Ishikawa (cell line): ENCODE data around the gene SPEM1.

Experiments used
- CEBPB ChIP-seq: IDR thresholded peaks from 2 replicates; pipeline ENCODE4 v1.6.1; 2012
- CREB1 ChIP-seq: IDR thresholded peaks from 2 replicates; pipeline ENCODE4 v1.6.1; 2012; ENCODE audit warnings: low read depth
- EGR1 ChIP-seq: IDR thresholded peaks from 2 replicates; pipeline ENCODE4 v1.6.1; 2012
- EP300 ChIP-seq: IDR thresholded peaks from 2 replicates; pipeline ENCODE4 v1.6.1; 2012; ENCODE audit warnings: borderline replicate concordance
- FOXM1 ChIP-seq: IDR thresholded peaks from 2 replicates; pipeline ENCODE4 v1.6.1; 2012; ENCODE audit warnings: low read depth, borderline replicate concordance
- NFIC ChIP-seq: IDR thresholded peaks from 2 replicates; pipeline ENCODE4 v1.6.1; 2012
- RAD21 ChIP-seq: IDR thresholded peaks from 2 replicates; pipeline ENCODE4 v1.6.1; 2012; ENCODE audit warnings: low read depth
- TAF1 ChIP-seq: IDR thresholded peaks from 2 replicates; pipeline ENCODE4 v1.6.1; 2012; ENCODE audit warnings: low read depth, mild to moderate bottlenecking
- TCF12 ChIP-seq: IDR thresholded peaks from 2 replicates; pipeline ENCODE4 v1.6.1; 2012; ENCODE audit warnings: low read depth
- TEAD4 ChIP-seq: IDR thresholded peaks from 2 replicates; pipeline ENCODE4 v1.6.1; 2012
- YY1 ChIP-seq: IDR thresholded peaks from 2 replicates; pipeline ENCODE4 v1.6.1; 2012; ENCODE audit warnings: low read depth
- ZBTB7A ChIP-seq: IDR thresholded peaks from 2 replicates; pipeline ENCODE4 v1.6.1; 2012; ENCODE audit warnings: low read depth
- TF ChIP-seq, protein P1 (sequence below): IDR thresholded peaks from 2 replicates; pipeline ENCODE4 v1.6.1; 2012; ENCODE audit warnings: low read depth, mild to moderate bottlenecking
- TF ChIP-seq, protein P2 (sequence below): IDR thresholded peaks from 2 replicates; pipeline ENCODE4 v1.6.1; 2012
- TF ChIP-seq, protein P3 (sequence below): IDR thresholded peaks from 2 replicates; pipeline ENCODE4 v1.6.1; 2012

Gene SPEM1

DNA sequence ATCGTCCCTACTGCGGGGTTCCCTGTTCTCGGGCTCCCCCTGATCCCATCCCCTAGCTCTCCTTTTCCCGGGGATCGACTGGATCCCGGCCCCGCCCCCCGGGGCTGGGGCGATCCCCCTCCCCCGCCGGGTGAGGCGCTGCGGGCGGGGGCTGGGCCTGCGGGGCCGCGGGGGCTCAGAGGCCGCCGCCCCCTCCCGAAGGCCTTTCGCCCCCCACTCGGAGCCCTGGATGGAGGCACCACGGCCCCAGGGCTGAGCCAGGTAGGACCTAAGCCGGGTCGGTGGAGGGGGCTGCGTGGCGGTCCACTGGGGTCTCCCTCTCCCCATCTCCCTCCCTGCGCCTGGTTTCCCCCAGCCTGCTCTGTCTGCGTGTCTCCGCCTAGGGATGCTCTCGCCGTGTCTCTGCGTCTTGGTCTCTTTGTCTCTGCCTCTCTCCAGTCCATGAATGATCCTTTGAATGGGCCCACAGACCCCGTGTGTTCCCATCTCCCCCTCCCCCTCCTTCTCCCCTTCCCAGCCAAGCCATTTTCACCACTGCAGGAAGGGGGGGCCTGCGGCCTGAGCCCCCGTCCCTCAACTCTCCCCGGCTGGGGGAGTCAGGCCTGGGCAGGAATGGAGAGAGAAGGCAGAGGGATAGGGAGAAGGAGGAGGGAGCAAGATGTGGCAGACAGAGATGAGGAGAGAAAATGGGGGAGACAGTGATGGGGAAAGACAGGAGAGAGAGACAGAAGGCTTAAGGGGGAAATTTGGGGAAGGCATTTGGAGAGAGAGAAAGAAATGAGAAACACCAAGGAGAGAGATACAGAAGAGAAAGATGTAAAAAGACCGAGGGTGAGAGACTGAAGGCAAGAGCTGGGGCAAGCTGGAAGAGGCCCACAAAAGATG, 14.5 kb upstream of the SPEM1 start:
- no peak for TF ChIP-seq TAF1
- TF ChIP-seq, protein P1, sequence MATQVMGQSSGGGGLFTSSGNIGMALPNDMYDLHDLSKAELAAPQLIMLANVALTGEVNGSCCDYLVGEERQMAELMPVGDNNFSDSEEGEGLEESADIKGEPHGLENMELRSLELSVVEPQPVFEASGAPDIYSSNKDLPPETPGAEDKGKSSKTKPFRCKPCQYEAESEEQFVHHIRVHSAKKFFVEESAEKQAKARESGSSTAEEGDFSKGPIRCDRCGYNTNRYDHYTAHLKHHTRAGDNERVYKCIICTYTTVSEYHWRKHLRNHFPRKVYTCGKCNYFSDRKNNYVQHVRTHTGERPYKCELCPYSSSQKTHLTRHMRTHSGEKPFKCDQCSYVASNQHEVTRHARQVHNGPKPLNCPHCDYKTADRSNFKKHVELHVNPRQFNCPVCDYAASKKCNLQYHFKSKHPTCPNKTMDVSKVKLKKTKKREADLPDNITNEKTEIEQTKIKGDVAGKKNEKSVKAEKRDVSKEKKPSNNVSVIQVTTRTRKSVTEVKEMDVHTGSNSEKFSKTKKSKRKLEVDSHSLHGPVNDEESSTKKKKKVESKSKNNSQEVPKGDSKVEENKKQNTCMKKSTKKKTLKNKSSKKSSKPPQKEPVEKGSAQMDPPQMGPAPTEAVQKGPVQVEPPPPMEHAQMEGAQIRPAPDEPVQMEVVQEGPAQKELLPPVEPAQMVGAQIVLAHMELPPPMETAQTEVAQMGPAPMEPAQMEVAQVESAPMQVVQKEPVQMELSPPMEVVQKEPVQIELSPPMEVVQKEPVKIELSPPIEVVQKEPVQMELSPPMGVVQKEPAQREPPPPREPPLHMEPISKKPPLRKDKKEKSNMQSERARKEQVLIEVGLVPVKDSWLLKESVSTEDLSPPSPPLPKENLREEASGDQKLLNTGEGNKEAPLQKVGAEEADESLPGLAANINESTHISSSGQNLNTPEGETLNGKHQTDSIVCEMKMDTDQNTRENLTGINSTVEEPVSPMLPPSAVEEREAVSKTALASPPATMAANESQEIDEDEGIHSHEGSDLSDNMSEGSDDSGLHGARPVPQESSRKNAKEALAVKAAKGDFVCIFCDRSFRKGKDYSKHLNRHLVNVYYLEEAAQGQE = no peak
- TF ChIP-seq NFIC = no peak
- TF ChIP-seq EP300 = no peak
- TF ChIP-seq FOXM1 = no peak
- TF ChIP-seq, protein P2, sequence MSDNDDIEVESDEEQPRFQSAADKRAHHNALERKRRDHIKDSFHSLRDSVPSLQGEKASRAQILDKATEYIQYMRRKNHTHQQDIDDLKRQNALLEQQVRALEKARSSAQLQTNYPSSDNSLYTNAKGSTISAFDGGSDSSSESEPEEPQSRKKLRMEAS = no peak

DNA sequence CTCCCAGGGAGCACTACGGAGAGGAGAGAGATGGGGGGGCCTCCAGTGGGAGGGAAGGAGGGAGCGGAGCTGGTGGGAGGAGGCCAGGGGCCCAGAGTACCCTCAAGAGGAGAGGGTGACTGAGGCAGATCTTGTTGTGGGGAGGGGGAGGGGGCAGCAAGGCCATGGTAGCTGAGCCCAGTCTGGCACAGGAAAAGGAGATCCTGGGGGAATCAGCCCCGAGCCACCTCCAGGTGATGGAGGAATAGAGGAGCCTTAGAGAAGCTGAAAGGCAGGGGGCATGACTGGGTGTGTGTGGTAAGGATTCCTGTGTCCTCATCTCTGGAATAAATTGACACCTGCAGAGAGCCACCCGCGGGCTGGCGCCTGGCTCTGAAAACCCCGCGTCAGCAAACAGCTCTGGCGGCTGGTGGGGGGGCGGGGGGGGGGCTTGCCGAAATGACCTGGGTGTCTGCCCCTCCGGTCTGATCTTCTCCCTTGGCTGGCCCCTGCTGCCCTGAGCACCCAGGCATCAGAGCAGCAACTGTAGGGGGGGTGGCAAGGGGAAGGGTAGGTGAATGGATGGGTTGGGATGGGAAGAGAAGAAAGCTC, 13.8 kb upstream of the SPEM1 start:
- TF ChIP-seq, protein P2 = no peak
- TF ChIP-seq EP300 (no peak), TCF12 (no peak), NFIC (no peak), CEBPB (no peak), EGR1 (no peak), YY1 (no peak)

DNA sequence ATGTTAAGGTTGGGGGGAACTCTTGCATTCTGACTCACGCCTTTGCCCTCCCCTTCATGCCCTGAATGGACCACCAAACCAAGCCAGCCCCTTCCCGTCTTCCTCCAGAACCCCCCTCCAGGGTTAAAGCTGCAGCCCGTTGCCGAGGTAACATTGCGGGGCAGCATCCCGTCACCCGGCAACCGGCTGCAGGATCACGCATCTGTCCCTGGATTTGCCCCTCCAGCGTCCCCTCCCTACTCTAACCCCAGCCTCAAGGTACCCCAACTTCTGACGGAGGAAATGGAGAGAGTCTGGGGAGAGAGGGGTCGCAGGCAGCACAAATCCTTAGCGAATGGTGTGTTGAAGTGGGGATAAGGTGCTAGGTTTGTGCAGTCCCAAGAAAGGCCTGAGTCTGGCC, 13.0 kb upstream of the SPEM1 start:
- no peak for TF ChIP-seq NFIC
- TF ChIP-seq FOXM1 = no peak
- TF ChIP-seq TCF12 = no peak
- TF ChIP-seq TAF1 = no peak
- no peak for TF ChIP-seq YY1
- TF ChIP-seq TEAD4 = no peak
- TF ChIP-seq CREB1 = no peak

DNA sequence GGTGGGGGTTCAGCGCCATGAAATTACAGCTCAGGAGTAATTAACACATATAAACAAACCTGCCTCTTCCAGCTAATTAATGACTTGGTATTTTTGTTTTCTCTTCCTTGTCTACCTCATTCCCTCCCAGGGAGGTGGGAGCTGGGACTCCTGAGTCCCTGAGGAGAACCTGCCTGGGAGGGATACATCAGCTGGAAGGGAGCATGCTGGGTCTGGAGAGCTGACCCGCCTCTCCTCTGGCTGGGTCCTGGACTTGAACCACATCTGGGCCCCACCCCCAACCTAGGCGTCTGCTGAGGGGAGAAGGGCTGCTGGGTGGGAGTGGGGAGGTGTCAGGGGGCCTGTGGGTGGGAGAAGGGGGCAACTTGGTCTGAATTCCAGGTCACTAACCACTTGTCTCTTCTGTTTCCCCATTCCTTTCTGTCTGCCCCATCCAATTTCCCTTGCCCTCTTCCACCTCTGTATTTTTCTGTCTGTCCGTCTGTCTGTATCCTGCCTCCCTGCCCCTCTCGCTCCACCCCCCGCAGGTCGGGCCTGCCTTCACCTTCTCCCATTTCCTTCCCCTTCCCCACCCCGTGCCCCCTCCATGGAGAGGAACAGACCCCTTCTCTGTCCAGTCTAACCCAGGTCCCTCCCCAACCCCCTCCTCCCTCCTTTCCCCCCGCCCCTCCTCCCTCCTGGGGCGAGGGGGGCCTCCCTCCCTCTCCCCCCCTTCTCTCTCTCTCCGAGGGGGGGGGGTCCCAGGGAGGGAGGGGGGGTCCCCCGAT, 12.5 kb upstream of the SPEM1 start, which contains the start of gene NLGN2:
Gene NLGN2 (plus strand): TSS at position 361 of the 767 bp plus-strand sequence. CDS start 411 bp downstream, outside the sequence.
- TF ChIP-seq EGR1 (no peak), CEBPB (no peak), ZBTB7A (no peak), TCF12 (no peak), TEAD4 (no peak), YY1 (no peak)
- TF ChIP-seq, protein P3, sequence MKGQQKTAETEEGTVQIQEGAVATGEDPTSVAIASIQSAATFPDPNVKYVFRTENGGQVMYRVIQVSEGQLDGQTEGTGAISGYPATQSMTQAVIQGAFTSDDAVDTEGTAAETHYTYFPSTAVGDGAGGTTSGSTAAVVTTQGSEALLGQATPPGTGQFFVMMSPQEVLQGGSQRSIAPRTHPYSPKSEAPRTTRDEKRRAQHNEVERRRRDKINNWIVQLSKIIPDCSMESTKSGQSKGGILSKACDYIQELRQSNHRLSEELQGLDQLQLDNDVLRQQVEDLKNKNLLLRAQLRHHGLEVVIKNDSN = no peak
- TF ChIP-seq, protein P2 = no peak

DNA sequence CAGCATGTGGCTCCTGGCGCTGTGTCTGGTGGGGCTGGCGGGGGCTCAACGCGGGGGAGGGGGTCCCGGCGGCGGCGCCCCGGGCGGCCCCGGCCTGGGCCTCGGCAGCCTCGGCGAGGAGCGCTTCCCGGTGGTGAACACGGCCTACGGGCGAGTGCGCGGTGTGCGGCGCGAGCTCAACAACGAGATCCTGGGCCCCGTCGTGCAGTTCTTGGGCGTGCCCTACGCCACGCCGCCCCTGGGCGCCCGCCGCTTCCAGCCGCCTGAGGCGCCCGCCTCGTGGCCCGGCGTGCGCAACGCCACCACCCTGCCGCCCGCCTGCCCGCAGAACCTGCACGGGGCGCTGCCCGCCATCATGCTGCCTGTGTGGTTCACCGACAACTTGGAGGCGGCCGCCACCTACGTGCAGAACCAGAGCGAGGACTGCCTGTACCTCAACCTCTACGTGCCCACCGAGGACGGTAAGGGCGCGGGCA, 11.8 kb upstream of the SPEM1 start:
- TF ChIP-seq, protein P3 = no peak
- TF ChIP-seq YY1 (no peak), TCF12 (no peak), EGR1 (no peak), FOXM1 (no peak), ZBTB7A (no peak), TAF1 (no peak), EP300 (no peak), NFIC (no peak), CEBPB (no peak), CREB1 (no peak)
- TF ChIP-seq, protein P2 = no peak

DNA sequence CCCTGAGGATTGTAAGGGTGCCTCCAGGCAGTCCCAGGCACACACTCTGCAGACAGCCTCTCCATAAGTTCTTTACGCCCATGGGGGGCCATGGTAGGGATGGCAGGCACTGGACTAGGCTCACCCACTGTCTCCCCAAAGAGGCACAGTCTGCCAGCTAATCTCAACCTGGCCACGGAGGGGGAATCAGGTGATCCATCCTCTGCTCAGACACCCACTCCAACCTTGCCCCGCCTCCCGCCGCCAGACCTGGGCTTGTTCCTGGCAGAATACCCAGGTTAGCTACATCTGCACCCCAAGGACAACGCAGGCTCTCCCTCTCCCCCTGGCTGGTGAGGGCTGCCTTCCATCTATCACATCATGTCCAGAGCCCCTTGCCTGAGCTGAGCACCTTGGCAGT, 11.3 kb upstream of the SPEM1 start:
- TF ChIP-seq CEBPB = no peak
- no peak for TF ChIP-seq CREB1
- TF ChIP-seq, protein P2 = no peak
- TF ChIP-seq EP300 = no peak
- TF ChIP-seq ZBTB7A = no peak
- TF ChIP-seq TCF12 = no peak
- TF ChIP-seq RAD21 = no peak
- TF ChIP-seq, protein P3 = no peak
- no peak for TF ChIP-seq EGR1
- TF ChIP-seq NFIC = no peak
- TF ChIP-seq, protein P1 = no peak
- TF ChIP-seq TEAD4 = no peak
- no peak for TF ChIP-seq YY1
- no peak for TF ChIP-seq TAF1
- no peak for TF ChIP-seq FOXM1
